CD4-positive, alpha-beta memory T cell (primary cell): ENCODE data around the gene CCDC3. TPM values are rescaled to one million over a fixed set of nuclear protein-coding genes. Genes with fewer than 3 reads are reported as not detected.

ENCODE experiments used
- CTCF ChIA-PET: fragments of 350-600 bp; sonication (Branson Sonifier 250); formaldehyde crosslinking; loops from one replicate; lab custom pipeline; 2021; ENCODE audit warnings: inconsistent platforms; ENCODE audit not compliant: partially characterized antibody; lab: Charles Lee
- POLR2A ChIA-PET: fragments of 350-600 bp; sonication (Branson Sonifier 250); formaldehyde crosslinking; loops from one replicate; lab custom pipeline; 2021; ENCODE audit not compliant: partially characterized antibody; lab: Charles Lee
- DNase-seq, 5 donors: peaks; one replicate each; pipeline versions ENCODE4 v3.0.0 to v3.0.0-alpha.2; 2020 to 2022; ENCODE audit warnings: mixed read lengths in 1 of 5
- H3K27ac ChIP-seq: one replicate; pipeline ENCODE4 v1.7.0; 2013; ENCODE audit warnings: low read depth, low read length
- H3K27me3 ChIP-seq: 2 replicates; pipeline ENCODE4 v1.7.0; 2013; ENCODE audit warnings: mild to moderate bottlenecking, low read length, moderate library complexity; ENCODE audit not compliant: insufficient read depth
- H3K36me3 ChIP-seq: 2 replicates; pipeline ENCODE4 v1.7.0; 2013; ENCODE audit warnings: mild to moderate bottlenecking, low read length, moderate library complexity; ENCODE audit not compliant: insufficient read depth
- H3K4me1 ChIP-seq: 2 replicates; pipeline ENCODE4 v1.7.0; 2013; ENCODE audit warnings: mild to moderate bottlenecking, low read length, moderate library complexity; ENCODE audit not compliant: insufficient read depth
- H3K4me3 ChIP-seq, 2 donors: one replicate each; pipeline ENCODE4 v1.7.0; 2013; ENCODE audit warnings: low read length in 2 of 2, mild to moderate bottlenecking in 1 of 2
- H3K9me3 ChIP-seq, 2 donors: one replicate each; pipeline ENCODE4 v1.7.0; 2013; ENCODE audit warnings: low read length in 2 of 2, control low read depth in 1 of 2; ENCODE audit not compliant: control insufficient read depth in 1 of 2
- H3K27ac Mint-ChIP-seq, 7 donors: one replicate each; pipeline ENCODE4 v1.8.0; 2020 to 2021; ENCODE audit warnings: mixed read lengths in 7 of 7, mild to moderate bottlenecking in 6 of 7, inconsistent platforms in 3 of 7, moderate library complexity in 3 of 7
- H3K27me3 Mint-ChIP-seq, 2 donors: one replicate each; pipeline ENCODE4 v1.8.0; 2020 to 2021; ENCODE audit warnings: mixed read lengths in 2 of 2
- H3K36me3 Mint-ChIP-seq, 2 donors: one replicate each; pipeline ENCODE4 v1.8.0; 2020 to 2021; ENCODE audit warnings: mixed read lengths in 2 of 2, inconsistent platforms in 1 of 2, mild to moderate bottlenecking in 1 of 2
- H3K4me1 Mint-ChIP-seq, 4 donors: one replicate each; pipeline ENCODE4 v1.8.0; 2020 to 2021; ENCODE audit warnings: mixed read lengths in 4 of 4, mild to moderate bottlenecking in 1 of 4
- H3K4me3 Mint-ChIP-seq, 8 donors: one replicate each; pipeline ENCODE4 v1.8.0; 2020 to 2021; ENCODE audit warnings: mixed read lengths in 8 of 8, mild to moderate bottlenecking in 7 of 8, moderate library complexity in 6 of 8, inconsistent platforms in 3 of 8
- H3K9me3 Mint-ChIP-seq, 8 donors: one replicate each; pipeline ENCODE4 v1.8.0; 2020 to 2021; ENCODE audit warnings: mixed read lengths in 8 of 8, mild to moderate bottlenecking in 5 of 8, inconsistent platforms in 3 of 8, moderate library complexity in 1 of 8
- intact Hi-C: fragments of 100-400 bp; cut with micrococcal nuclease; formaldehyde crosslinking; loops from one replicate; pipeline ENCODE4 v1.15.1; 2023
- polyA plus RNA-seq, 2 donors: library from polyadenylated mRNA; unstranded; fragments of 300-500 nt; fragmentation: Illumina TruSeq; gene quantifications; one replicate each; pipeline ENCODE4 v1.2.3, GENCODE V29; 2021
- total RNA-seq, 2 experiments: library from RNA; stranded (reverse); gene quantifications; one replicate each; pipeline ENCODE4 v1.2.3, GENCODE V29; 2021

Gene CCDC3
- total and polyA plus RNA-seq, 4 experiments from 2014 or later, result not detected

DNA sequence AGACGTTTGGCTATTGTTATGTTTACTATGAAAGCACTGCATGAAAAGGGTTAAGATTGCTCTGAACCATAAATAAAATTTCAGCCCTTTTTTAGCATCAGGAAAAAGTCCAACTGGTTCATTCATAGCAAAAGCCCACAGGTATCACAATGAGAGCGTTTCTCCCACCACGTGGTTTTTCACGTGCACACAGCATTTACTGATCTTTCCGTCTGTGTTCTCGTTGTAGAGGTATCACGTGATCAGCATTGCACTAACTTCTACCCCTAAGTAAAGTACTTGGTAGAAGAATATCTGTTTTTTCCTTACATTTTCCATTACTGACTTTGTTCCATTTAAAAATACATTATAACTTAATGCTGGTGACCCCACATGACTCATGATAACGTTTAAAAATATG, 17.8 kb upstream of the CCDC3 start:
- Histone ChIP-seq H3K4me3 (no peak overlapping the region), H3K27me3 (no peaks in the 10 kb centered on the region), H3K36me3 (no peaks in the 10 kb centered on the region), H3K9me3 (peaks cover 0 to 6% of the 10 kb centered on the region in 2 donors), H3K4me1 (no peaks in the 10 kb centered on the region), H3K27ac (no peak overlapping the region)
- Mint-ChIP-seq H3K27me3 (peaks cover 12 to 16% of the 10 kb centered on the region in 2 donors), H3K4me3 (no peak overlapping the region), H3K9me3 (peaks cover 0 to 31% (median 19%) of the 10 kb centered on the region in 8 donors), H3K4me1 (no peaks in the 10 kb centered on the region), H3K36me3 (peaks cover 0 to 3% of the 10 kb centered on the region in 2 donors), H3K27ac (no peak overlapping the region)
- no peak for DNase-seq
- ChIA-PET POLR2A (no interaction called here), CTCF (no interaction called here)
- intact Hi-C loops, result no loop called here

GRCh38 chr10:13018171-13018570, 16.7 kb upstream of the CCDC3 start:
- H3K9me3 ChIP-seq, result no peaks in the 10 kb centered on the region
- no peaks in the 10 kb centered on the region for H3K36me3 ChIP-seq
- H3K9me3 Mint-ChIP-seq, result peaks cover 0 to 20% (median 11%) of the 10 kb centered on the region in 8 donors
- H3K4me3 Mint-ChIP-seq, result no peak overlapping the region
- H3K27me3 ChIP-seq, result no peaks in the 10 kb centered on the region
- no peak overlapping the region for H3K27ac Mint-ChIP-seq
- peaks cover 0 to 2% of the 10 kb centered on the region in 2 donors for H3K36me3 Mint-ChIP-seq
- DNase-seq, result no peak
- no peaks in the 10 kb centered on the region for H3K4me1 Mint-ChIP-seq
- intact Hi-C loops, result no loop called here
- no peak overlapping the region for H3K4me3 ChIP-seq
- H3K27me3 Mint-ChIP-seq, result peaks cover 12 to 16% of the 10 kb centered on the region in 2 donors
- no peak overlapping the region for H3K27ac ChIP-seq
- no peaks in the 10 kb centered on the region for H3K4me1 ChIP-seq
- ChIA-PET CTCF (no interaction called here), POLR2A (no interaction called here)

DNA sequence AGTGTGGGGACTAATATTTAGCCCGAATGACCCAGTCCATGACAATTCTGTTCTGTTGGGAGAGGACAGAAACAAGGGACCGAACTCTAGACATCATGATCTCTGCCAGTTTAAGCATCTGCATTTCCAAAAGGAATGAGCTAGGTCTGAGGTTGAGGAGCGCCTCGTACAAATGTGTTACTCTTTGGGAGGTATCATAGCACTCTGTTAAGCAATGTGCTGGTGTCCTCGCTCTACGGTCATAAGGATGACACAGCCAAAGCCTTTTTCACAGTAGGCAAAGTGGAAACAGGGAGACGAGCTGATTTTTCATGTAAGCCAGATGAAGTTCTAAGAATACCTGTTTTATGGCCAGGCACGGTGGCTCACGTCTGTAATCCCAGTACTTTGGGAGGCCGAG, 15.4 kb upstream of the CCDC3 start:
- H3K27ac Mint-ChIP-seq, result no peak overlapping the region
- H3K4me1 Mint-ChIP-seq, result no peaks in the 10 kb centered on the region
- POLR2A ChIA-PET, result no interaction called here
- no peak for DNase-seq
- peaks cover 12 to 13% of the 10 kb centered on the region in 2 donors for H3K27me3 Mint-ChIP-seq
- Histone ChIP-seq H3K4me1 (no peaks in the 10 kb centered on the region), H3K27me3 (no peaks in the 10 kb centered on the region), H3K4me3 (no peak overlapping the region), H3K9me3 (no peaks in the 10 kb centered on the region), H3K27ac (no peak overlapping the region), H3K36me3 (no peaks in the 10 kb centered on the region)
- H3K4me3 Mint-ChIP-seq, result no peak overlapping the region
- H3K9me3 Mint-ChIP-seq, result peaks cover 0 to 7% (median 4%) of the 10 kb centered on the region in 8 donors
- H3K36me3 Mint-ChIP-seq, result no peaks in the 10 kb centered on the region
- intact Hi-C loops, result no loop called here
- CTCF ChIA-PET, result no interaction called here

DNA sequence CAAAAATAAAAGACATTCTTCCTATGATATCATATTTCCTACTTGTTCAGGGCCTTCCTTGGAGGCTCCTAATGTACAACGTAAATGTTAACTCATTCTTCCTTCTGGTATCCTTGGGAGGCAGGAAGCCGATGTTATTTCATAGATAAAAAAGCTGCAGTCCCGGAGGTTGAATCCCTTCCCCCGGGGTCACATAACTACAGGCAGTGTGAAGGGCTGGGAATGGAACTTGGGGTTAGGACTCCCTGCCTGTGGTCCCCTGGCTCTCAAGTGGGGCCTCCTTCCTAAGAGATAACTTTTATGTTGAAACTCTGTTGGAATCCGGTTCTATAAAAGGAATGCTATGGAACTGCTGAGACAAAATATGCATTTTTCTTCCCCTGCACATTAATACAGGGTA, 14.9 kb upstream of the CCDC3 start:
- intact Hi-C loops, result no loop called here
- H3K27me3 ChIP-seq, result no peaks in the 10 kb centered on the region
- H3K36me3 ChIP-seq, result no peaks in the 10 kb centered on the region
- Mint-ChIP-seq H3K4me1 (no peaks in the 10 kb centered on the region), H3K27ac (no peak overlapping the region), H3K36me3 (no peaks in the 10 kb centered on the region), H3K27me3 (peaks cover 10 to 16% of the 10 kb centered on the region in 2 donors), H3K9me3 (peaks cover 0 to 7% (median 3%) of the 10 kb centered on the region in 8 donors), H3K4me3 (no peak overlapping the region)
- ChIA-PET CTCF (no interaction called here), POLR2A (no interaction called here)
- H3K27ac ChIP-seq, result no peak overlapping the region
- no peaks in the 10 kb centered on the region for H3K4me1 ChIP-seq
- no peak for DNase-seq
- H3K4me3 ChIP-seq, result no peak overlapping the region
- H3K9me3 ChIP-seq, result no peaks in the 10 kb centered on the region

GRCh38 chr10:13006037-13006436, 4.5 kb upstream of the CCDC3 start:
- no peak overlapping the region for H3K4me3 ChIP-seq
- ChIA-PET CTCF (no interaction called here), POLR2A (no interaction called here)
- H3K27me3 ChIP-seq, result peaks cover 6% of the 10 kb centered on the region
- H3K27ac Mint-ChIP-seq, result no peak overlapping the region
- H3K9me3 Mint-ChIP-seq, result peaks cover 0 to 10% (median 0%) of the 10 kb centered on the region in 8 donors
- no peaks in the 10 kb centered on the region for H3K36me3 ChIP-seq
- H3K4me3 Mint-ChIP-seq, result no peak overlapping the region
- no peaks in the 10 kb centered on the region for H3K36me3 Mint-ChIP-seq
- H3K9me3 ChIP-seq, result no peaks in the 10 kb centered on the region
- intact Hi-C loops, result no loop called here
- no peak for DNase-seq
- no peak overlapping the region for H3K27ac ChIP-seq
- H3K27me3 Mint-ChIP-seq, result peaks cover 38 to 44% of the 10 kb centered on the region in 2 donors
- peaks cover 0 to under 1% (median under 1%) of the 10 kb centered on the region in 4 donors for H3K4me1 Mint-ChIP-seq
- no peaks in the 10 kb centered on the region for H3K4me1 ChIP-seq

GRCh38 chr10:13003759-13004158, 2.2 kb upstream of the CCDC3 start:
- Histone ChIP-seq H3K36me3 (no peaks in the 10 kb centered on the region), H3K9me3 (no peaks in the 10 kb centered on the region), H3K27me3 (peaks cover 10% of the 10 kb centered on the region), H3K27ac (no peak overlapping the region), H3K4me3 (no peak overlapping the region), H3K4me1 (no peaks in the 10 kb centered on the region)
- Mint-ChIP-seq H3K4me1 (peaks cover 3 to 10% (median 6%) of the 10 kb centered on the region in 4 donors), H3K4me3 (peak overlapping the region in 1 of 8 donors; percentile 22), H3K36me3 (no peaks in the 10 kb centered on the region), H3K9me3 (peaks cover 0 to 5% (median 0%) of the 10 kb centered on the region in 8 donors), H3K27ac (no peak overlapping the region), H3K27me3 (peaks cover 50 to 57% of the 10 kb centered on the region in 2 donors)
- intact Hi-C loops, result no loop called here
- CTCF ChIA-PET, result no interaction called here
- DNase-seq, result no peak
- POLR2A ChIA-PET, result no interaction called here

DNA sequence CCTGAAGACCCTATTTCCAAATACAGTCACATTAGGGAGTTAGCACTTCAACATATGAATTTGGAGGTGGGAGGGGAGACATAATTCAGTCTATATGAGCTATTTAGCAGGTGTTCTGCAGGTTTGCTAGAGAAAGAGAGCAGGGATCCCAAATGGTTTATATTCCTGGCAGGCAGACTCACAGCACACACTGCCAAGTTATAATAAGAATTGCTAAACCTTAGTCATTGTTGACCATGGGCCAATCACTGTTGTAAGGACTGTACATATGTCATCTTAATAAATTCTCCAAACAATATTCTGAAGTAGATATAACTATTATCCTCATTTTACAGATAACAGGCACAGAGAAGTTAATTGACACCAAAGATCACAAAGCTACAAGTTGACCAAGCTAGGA, 1.5 kb upstream of the CCDC3 start:
- ChIA-PET CTCF (no interaction called here), POLR2A (no interaction called here)
- Histone ChIP-seq H3K36me3 (no peaks in the 10 kb centered on the region), H3K4me3 (no peak overlapping the region), H3K27ac (no peak overlapping the region), H3K27me3 (peaks cover 10% of the 10 kb centered on the region), H3K4me1 (no peaks in the 10 kb centered on the region), H3K9me3 (no peaks in the 10 kb centered on the region)
- peaks cover 0 to 4% (median 0%) of the 10 kb centered on the region in 8 donors for H3K9me3 Mint-ChIP-seq
- DNase-seq, result no peak
- peaks cover 51 to 58% of the 10 kb centered on the region in 2 donors for H3K27me3 Mint-ChIP-seq
- no peak overlapping the region for H3K27ac Mint-ChIP-seq
- no peaks in the 10 kb centered on the region for H3K36me3 Mint-ChIP-seq
- intact Hi-C loops, result no loop called here
- peaks cover 3 to 10% (median 6%) of the 10 kb centered on the region in 4 donors for H3K4me1 Mint-ChIP-seq
- H3K4me3 Mint-ChIP-seq, result no peak overlapping the region

- Histone ChIP-seq H3K4me3 (no peak overlapping the region), H3K27me3 (peaks cover 10% of the 10 kb centered on the region), H3K4me1 (no peaks in the 10 kb centered on the region), H3K9me3 (no peaks in the 10 kb centered on the region), H3K36me3 (no peaks in the 10 kb centered on the region), H3K27ac (no peak overlapping the region)
- no peak for DNase-seq
- Mint-ChIP-seq H3K27me3 (peaks cover 50 to 53% of the 10 kb centered on the region in 2 donors), H3K27ac (no peak overlapping the region), H3K4me3 (peak overlapping the region in 3 of 8 donors; percentile 25 to 32 (median 31)), H3K4me1 (peaks cover 3 to 10% (median 6%) of the 10 kb centered on the region in 4 donors), H3K9me3 (peaks cover 0 to 4% (median 0%) of the 10 kb centered on the region in 8 donors), H3K36me3 (no peaks in the 10 kb centered on the region)
- ChIA-PET POLR2A (no interaction called here), CTCF (no interaction called here)
- intact Hi-C loops, result no loop called here
These were observed 337 bp upstream of the CCDC3 start for GRCh38 chr10:13001887-13002212.
